OCI-LY1 (cell line): ENCODE measurements around the gene CELF2.

ENCODE experiments used
- H2AFZ ChIP-seq: fragments of 200-600 bp; sonication (generic), shearing (Covaris generic); 2 replicates; pipeline ENCODE4 v1.6.0; 2014; ENCODE audit warnings: antibody characterized with exemption, mild to moderate bottlenecking, low read length
- H3F3A ChIP-seq: fragments of 200-600 bp; sonication (generic), shearing (Covaris generic); 2 replicates; pipeline ENCODE4 v1.6.0; 2014; ENCODE audit warnings: mild to moderate bottlenecking, antibody characterized with exemption, low read length, moderate library complexity; ENCODE audit not compliant: insufficient read depth
- H3K27ac ChIP-seq: fragments of 200-600 bp; sonication (generic); 2 replicates; pipeline ENCODE4 v1.5.1; 2014; ENCODE audit warnings: low read length, mixed run types, mild to moderate bottlenecking, low read depth; ENCODE audit not compliant: poor library complexity, severe bottlenecking
- H3K27me3 ChIP-seq: fragments of 200-600 bp; sonication (generic); 2 replicates; pipeline ENCODE4 v1.6.0; 2014; ENCODE audit warnings: antibody characterized with exemption, mild to moderate bottlenecking, low read length, moderate library complexity; ENCODE audit not compliant: insufficient read depth
- H3K36me3 ChIP-seq: fragments of 200-600 bp; sonication (generic); 2 replicates; pipeline ENCODE4 v1.6.1; 2014; ENCODE audit warnings: mild to moderate bottlenecking, antibody characterized with exemption, low read length, moderate library complexity, mixed read lengths; ENCODE audit not compliant: insufficient read depth
- H3K4me1 ChIP-seq: fragments of 200-600 bp; sonication (generic); 2 replicates; pipeline ENCODE4 v1.5.1; 2014; ENCODE audit warnings: mild to moderate bottlenecking, low read length, moderate library complexity; ENCODE audit not compliant: insufficient read depth, severe bottlenecking
- H3K4me2 ChIP-seq: fragments of 200-600 bp; sonication (generic), shearing (Covaris generic); 2 replicates; pipeline ENCODE4 v1.6.1; 2014; ENCODE audit warnings: low read length
- H3K4me3 ChIP-seq: fragments of 200-600 bp; sonication (generic); 2 replicates; pipeline ENCODE4 v1.5.1; 2014; ENCODE audit warnings: low read length, low read depth, mild to moderate bottlenecking, mixed read lengths; ENCODE audit not compliant: poor library complexity, severe bottlenecking
- H3K79me2 ChIP-seq: fragments of 200-600 bp; shearing (Covaris generic); 2 replicates; pipeline ENCODE4 v1.6.1; 2016; ENCODE audit warnings: mixed run types, low read length, mixed read lengths; ENCODE audit not compliant: insufficient read depth
- H3K9ac ChIP-seq: fragments of 200-600 bp; sonication (generic), shearing (Covaris generic); 2 replicates; pipeline ENCODE4 v1.6.1; 2014; ENCODE audit warnings: mild to moderate bottlenecking, low read length, mixed read lengths
- H3K9me2 ChIP-seq: fragments of 200-600 bp; sonication (generic), shearing (Covaris generic); 2 replicates; pipeline ENCODE4 v1.6.1; 2014; ENCODE audit warnings: low read depth, mild to moderate bottlenecking, low read length, mixed read lengths
- H3K9me3 ChIP-seq: fragments of 200-600 bp; shearing (Covaris generic); 2 replicates; pipeline ENCODE4 v1.6.1; 2014; ENCODE audit warnings: low read length, mixed read lengths
- H4K20me1 ChIP-seq: fragments of 200-600 bp; sonication (generic), shearing (Covaris generic); 2 replicates; pipeline ENCODE4 v1.6.0; 2016; ENCODE audit warnings: mild to moderate bottlenecking, low read length; ENCODE audit not compliant: insufficient read depth
- EZH2 ChIP-seq: fragments of 200-600 bp; sonication (generic), shearing (Covaris generic); IDR thresholded peaks from 2 replicates; pipeline ENCODE4 v1.8.0; 2017; ENCODE audit warnings: borderline replicate concordance, mixed run types, mild to moderate bottlenecking, antibody characterized with exemption, low read length, moderate library complexity, mixed read lengths
- TF ChIP-seq, protein P1 (sequence below): fragments of 200-600 bp; sonication (generic), shearing (Covaris generic); IDR thresholded peaks from 2 replicates; pipeline ENCODE4 v1.5.1; 2017; ENCODE audit warnings: mild to moderate bottlenecking, antibody characterized with exemption, low read length, moderate library complexity, mixed read lengths

The CELF2 gene

DNA sequence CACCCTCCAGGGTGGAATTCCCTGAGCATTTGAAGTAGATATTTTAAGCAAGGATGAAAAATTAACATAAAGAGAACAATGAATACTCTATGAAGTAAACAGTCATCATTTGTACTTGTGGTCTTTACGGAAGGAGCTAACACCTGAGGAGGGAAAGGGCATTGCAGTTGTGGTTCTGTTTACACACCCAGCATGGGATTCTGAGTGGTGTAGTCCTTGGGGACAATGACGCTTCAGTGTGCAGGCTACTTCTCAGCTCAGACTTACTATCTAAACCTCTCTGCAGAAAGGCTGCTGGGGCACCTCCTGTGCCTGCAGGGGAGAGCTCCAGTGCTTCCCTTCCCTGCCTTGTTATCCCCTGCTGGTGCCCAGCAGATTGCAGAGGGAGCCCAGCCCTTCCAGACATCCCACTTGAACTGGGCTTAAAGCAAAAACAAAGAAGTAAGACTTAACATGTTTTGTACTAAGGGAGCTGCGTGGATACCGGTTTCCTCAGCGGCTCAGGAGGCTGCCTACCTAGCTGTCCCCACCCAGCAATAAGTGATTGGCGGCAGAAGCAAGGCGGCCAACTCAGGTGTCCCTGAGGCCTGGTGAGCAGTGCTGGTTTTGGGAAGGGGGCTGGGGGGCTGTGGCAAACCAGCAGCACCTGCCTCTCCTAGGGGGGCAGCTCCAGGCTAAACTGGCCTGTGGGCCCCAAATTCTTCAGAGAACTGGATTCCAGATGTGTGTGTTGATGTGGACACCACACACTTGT, 89.1 kb downstream of the CELF2 start:
- H3K27ac ChIP-seq, result no peak overlapping the region
- no peak overlapping the region for H2AFZ ChIP-seq
- no peaks in the 10 kb centered on the region for H3F3A ChIP-seq
- no peaks in the 10 kb centered on the region for H3K9me3 ChIP-seq
- no peak overlapping the region for H3K4me3 ChIP-seq
- no peaks in the 10 kb centered on the region for H4K20me1 ChIP-seq
- no peaks in the 10 kb centered on the region for H3K79me2 ChIP-seq
- no peaks in the 10 kb centered on the region for H3K27me3 ChIP-seq
- H3K9ac ChIP-seq, result no peak overlapping the region
- H3K9me2 ChIP-seq, result no peaks in the 10 kb centered on the region
- no peaks in the 10 kb centered on the region for H3K4me1 ChIP-seq
- H3K4me2 ChIP-seq, result no peak overlapping the region
- H3K36me3 ChIP-seq, result no peaks in the 10 kb centered on the region
- TF ChIP-seq, protein P1, sequence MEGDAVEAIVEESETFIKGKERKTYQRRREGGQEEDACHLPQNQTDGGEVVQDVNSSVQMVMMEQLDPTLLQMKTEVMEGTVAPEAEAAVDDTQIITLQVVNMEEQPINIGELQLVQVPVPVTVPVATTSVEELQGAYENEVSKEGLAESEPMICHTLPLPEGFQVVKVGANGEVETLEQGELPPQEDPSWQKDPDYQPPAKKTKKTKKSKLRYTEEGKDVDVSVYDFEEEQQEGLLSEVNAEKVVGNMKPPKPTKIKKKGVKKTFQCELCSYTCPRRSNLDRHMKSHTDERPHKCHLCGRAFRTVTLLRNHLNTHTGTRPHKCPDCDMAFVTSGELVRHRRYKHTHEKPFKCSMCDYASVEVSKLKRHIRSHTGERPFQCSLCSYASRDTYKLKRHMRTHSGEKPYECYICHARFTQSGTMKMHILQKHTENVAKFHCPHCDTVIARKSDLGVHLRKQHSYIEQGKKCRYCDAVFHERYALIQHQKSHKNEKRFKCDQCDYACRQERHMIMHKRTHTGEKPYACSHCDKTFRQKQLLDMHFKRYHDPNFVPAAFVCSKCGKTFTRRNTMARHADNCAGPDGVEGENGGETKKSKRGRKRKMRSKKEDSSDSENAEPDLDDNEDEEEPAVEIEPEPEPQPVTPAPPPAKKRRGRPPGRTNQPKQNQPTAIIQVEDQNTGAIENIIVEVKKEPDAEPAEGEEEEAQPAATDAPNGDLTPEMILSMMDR, result no peak
- TF ChIP-seq EZH2, result no peak

DNA sequence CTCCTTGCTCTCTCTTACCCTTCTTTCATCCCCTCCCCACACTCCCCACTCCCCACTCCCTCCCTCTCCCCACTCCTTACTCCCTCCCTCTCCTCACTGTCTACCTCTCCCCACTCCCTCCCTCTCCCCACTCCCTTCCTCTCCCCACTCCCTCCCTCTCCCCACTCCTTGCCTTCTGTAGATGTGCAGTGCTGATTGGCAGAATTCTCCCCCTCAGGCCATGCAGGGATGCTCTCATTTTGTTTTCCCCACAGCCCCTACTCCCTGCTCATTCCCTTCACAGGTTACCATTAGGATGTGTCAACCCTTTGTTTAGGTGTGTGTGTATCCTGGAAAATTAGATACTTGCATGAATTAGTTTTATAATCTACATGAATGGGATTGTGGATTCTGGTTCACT, 90.3 kb downstream of the CELF2 start:
- H3K9ac ChIP-seq, result no peak overlapping the region
- no peak overlapping the region for H3K4me2 ChIP-seq
- TF ChIP-seq, protein P1, result no peak
- no peak for TF ChIP-seq EZH2
- H3K36me3 ChIP-seq, result no peaks in the 10 kb centered on the region
- no peaks in the 10 kb centered on the region for H3F3A ChIP-seq
- no peaks in the 10 kb centered on the region for H3K4me1 ChIP-seq
- H3K9me3 ChIP-seq, result no peaks in the 10 kb centered on the region
- H3K27ac ChIP-seq, result no peak overlapping the region
- H2AFZ ChIP-seq, result no peak overlapping the region
- no peaks in the 10 kb centered on the region for H4K20me1 ChIP-seq
- no peaks in the 10 kb centered on the region for H3K79me2 ChIP-seq
- H3K27me3 ChIP-seq, result no peaks in the 10 kb centered on the region
- no peak overlapping the region for H3K4me3 ChIP-seq
- H3K9me2 ChIP-seq, result no peaks in the 10 kb centered on the region

DNA sequence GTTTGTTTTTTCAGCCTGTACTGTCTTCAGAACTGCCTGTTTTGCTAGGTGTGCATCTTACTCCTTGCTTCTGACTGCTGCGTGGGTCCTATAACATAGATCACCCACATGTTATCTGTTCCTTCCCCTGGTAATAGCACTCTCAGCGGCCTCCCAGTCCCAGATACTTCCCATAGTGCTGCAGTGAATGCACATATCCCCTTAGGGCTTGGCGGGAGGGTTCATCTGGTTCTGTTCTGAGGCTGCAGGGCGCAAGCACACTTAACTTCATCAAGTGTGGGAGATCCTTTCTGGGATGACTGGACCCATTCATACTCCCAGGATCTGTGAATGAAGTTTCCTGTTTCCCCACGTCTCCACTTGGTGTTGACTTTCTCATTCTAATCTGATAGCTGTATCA, 90.7 kb downstream of the CELF2 start:
- H3K79me2 ChIP-seq, result no peaks in the 10 kb centered on the region
- H3F3A ChIP-seq, result no peaks in the 10 kb centered on the region
- H2AFZ ChIP-seq, result no peak overlapping the region
- no peak overlapping the region for H3K4me3 ChIP-seq
- H3K27ac ChIP-seq, result no peak overlapping the region
- H3K4me2 ChIP-seq, result no peak overlapping the region
- H3K9me2 ChIP-seq, result no peaks in the 10 kb centered on the region
- TF ChIP-seq, protein P1, result no peak
- TF ChIP-seq EZH2, result no peak
- H3K36me3 ChIP-seq, result no peaks in the 10 kb centered on the region
- no peaks in the 10 kb centered on the region for H3K4me1 ChIP-seq
- no peaks in the 10 kb centered on the region for H4K20me1 ChIP-seq
- no peaks in the 10 kb centered on the region for H3K9me3 ChIP-seq
- no peak overlapping the region for H3K9ac ChIP-seq
- no peaks in the 10 kb centered on the region for H3K27me3 ChIP-seq
